ENCODE measurements around the gene ZNF816. TPM values are rescaled to one million over a fixed set of nuclear protein-coding genes. Genes with fewer than 3 reads are reported as not detected.
"Not testable (repeated sequence)": the region's sequence is repeated elsewhere in the genome, so short reads cannot be mapped to it uniquely, and the experiment has no call there.

Gene ZNF816
- total and polyA plus RNA-seq, 4 donors: 2.9 to 20.9 (median 7.0) TPM

- ATAC-seq (ENCODE audit: insufficient read depth, low FRiP score) (no peak), DNase-seq (no peak)
- Histone ChIP-seq H3K9me3 (ENCODE audit: control insufficient read depth in 4 of 4, insufficient read depth in 3 of 4, low read length in 3 of 4) (peaks cover 0 to 8% (median 0%) of the 10 kb centered on the region in 4 donors), H3K4me3 (no peak overlapping the region), H3K36me3 (ENCODE audit: control insufficient read depth in 4 of 4, insufficient read depth in 4 of 4, low read length in 4 of 4) (peaks cover 2 to 8% (median 5%) of the 10 kb centered on the region in 4 donors), H3K4me1 (ENCODE audit: control insufficient read depth in 5 of 5, insufficient read depth in 5 of 5, low read length in 5 of 5) (peaks cover 0 to 11% (median 0%) of the 10 kb centered on the region in 5 donors), H3K27me3 (ENCODE audit: control insufficient read depth in 3 of 3, insufficient read depth in 3 of 3, low read length in 2 of 3) (no peaks in the 10 kb centered on the region), H3K9ac (ENCODE audit: insufficient read depth in 1 of 2, low read length in 2 of 2) (no peak overlapping the region), H3K27ac (ENCODE audit: low read depth in 1 of 2, low read length in 1 of 2) (no peak overlapping the region)
- TF ChIP-seq CTCF (IDR thresholded peaks at IDR 0.05; ENCODE audit: control extremely low read depth, extremely low read depth): no peak
- whole genome bisulfite sequencing, 2 donors: 73 to 88% methylated on average over 16 of the region's 16 CpGs
Observed at GRCh38 chr19:52990759-52991418, 28.2 kb upstream of the ZNF816 start.

DNA sequence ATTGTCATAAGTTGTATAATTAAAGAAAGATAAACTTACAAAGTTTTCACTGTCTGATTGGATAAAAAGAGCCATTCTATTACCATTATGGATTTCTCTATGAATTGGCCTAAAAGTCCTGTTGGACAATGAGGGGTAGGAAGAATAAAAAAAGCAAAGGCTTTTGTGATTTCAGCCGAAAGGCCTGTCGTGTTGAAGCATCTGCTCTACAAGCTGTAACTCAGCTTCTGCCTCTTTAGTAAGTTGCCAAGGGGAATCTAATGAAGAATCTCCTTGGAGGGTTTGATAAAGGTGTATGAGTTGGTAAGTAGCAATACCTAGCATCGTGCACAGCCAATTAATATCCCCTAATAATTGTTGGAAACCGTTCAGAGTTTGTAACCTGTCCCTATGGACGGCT is 25.8 kb upstream of the ZNF816 start:
- ATAC-seq (ENCODE audit: insufficient read depth, low FRiP score) (no peak), DNase-seq (no peak)
- Histone ChIP-seq H3K36me3 (ENCODE audit: control insufficient read depth in 4 of 4, insufficient read depth in 4 of 4, low read length in 4 of 4) (peaks cover 3 to 15% (median 11%) of the 10 kb centered on the region in 4 donors), H3K27ac (ENCODE audit: low read depth in 1 of 2, low read length in 1 of 2) (no peak overlapping the region), H3K27me3 (ENCODE audit: control insufficient read depth in 3 of 3, insufficient read depth in 3 of 3, low read length in 2 of 3) (no peaks in the 10 kb centered on the region), H3K4me1 (ENCODE audit: control insufficient read depth in 5 of 5, insufficient read depth in 5 of 5, low read length in 5 of 5) (peaks cover 0 to 8% (median 0%) of the 10 kb centered on the region in 5 donors), H3K9me3 (ENCODE audit: control insufficient read depth in 4 of 4, insufficient read depth in 3 of 4, low read length in 3 of 4) (peaks cover 0 to 15% (median 4%) of the 10 kb centered on the region in 4 donors), H3K9ac (ENCODE audit: insufficient read depth in 1 of 2, low read length in 2 of 2) (no peak overlapping the region), H3K4me3 (no peak overlapping the region)
- WGBS, 2 donors: 91 to 93% methylated on average over 5 of the region's 5 CpGs
- no peak for TF ChIP-seq CTCF (IDR thresholded peaks at IDR 0.05; ENCODE audit: control extremely low read depth, extremely low read depth)

GRCh38 chr19:52987221-52987620 is 24.5 kb upstream of the ZNF816 start:
- Histone ChIP-seq H3K4me3 (no peak overlapping the region), H3K9me3 (ENCODE audit: control insufficient read depth in 4 of 4, insufficient read depth in 3 of 4, low read length in 3 of 4) (peaks cover 0 to 15% (median 4%) of the 10 kb centered on the region in 4 donors), H3K27me3 (ENCODE audit: control insufficient read depth in 3 of 3, insufficient read depth in 3 of 3, low read length in 2 of 3) (no peaks in the 10 kb centered on the region), H3K9ac (ENCODE audit: insufficient read depth in 1 of 2, low read length in 2 of 2) (no peak overlapping the region), H3K27ac (ENCODE audit: low read depth in 1 of 2, low read length in 1 of 2) (no peak overlapping the region), H3K36me3 (ENCODE audit: control insufficient read depth in 4 of 4, insufficient read depth in 4 of 4, low read length in 4 of 4) (peaks cover 3 to 15% (median 11%) of the 10 kb centered on the region in 4 donors), H3K4me1 (ENCODE audit: control insufficient read depth in 5 of 5, insufficient read depth in 5 of 5, low read length in 5 of 5) (peaks cover 0 to 4% (median 0%) of the 10 kb centered on the region in 5 donors)
- DNase-seq: no peak
- 92 to 94% methylated on average over 4 of the region's 4 CpGs for WGBS, 2 donors
- no peak for TF ChIP-seq CTCF (IDR thresholded peaks at IDR 0.05; ENCODE audit: control extremely low read depth, extremely low read depth)
- ATAC-seq (ENCODE audit: insufficient read depth, low FRiP score): no peak

GRCh38 chr19:52983167-52983566 is 20.5 kb upstream of the ZNF816 start:
- peaks cover 0 to 19% (median 4%) of the 10 kb centered on the region in 4 donors for H3K9me3 ChIP-seq (ENCODE audit: control insufficient read depth in 4 of 4, insufficient read depth in 3 of 4, low read length in 3 of 4)
- H3K27ac ChIP-seq (ENCODE audit: low read depth in 1 of 2, low read length in 1 of 2); H3K4me3 ChIP-seq; ATAC-seq (ENCODE audit: insufficient read depth, low FRiP score); H3K4me1 ChIP-seq (ENCODE audit: control insufficient read depth in 5 of 5, insufficient read depth in 5 of 5, low read length in 5 of 5); H3K27me3 ChIP-seq (ENCODE audit: control insufficient read depth in 3 of 3, insufficient read depth in 3 of 3, low read length in 2 of 3); DNase-seq; H3K9ac ChIP-seq (ENCODE audit: insufficient read depth in 1 of 2, low read length in 2 of 2): not testable (repeated sequence)
- peaks cover 7 to 15% (median 11%) of the 10 kb centered on the region in 4 donors for H3K36me3 ChIP-seq (ENCODE audit: control insufficient read depth in 4 of 4, insufficient read depth in 4 of 4, low read length in 4 of 4)
- 82 to 89% methylated on average over 3 of the region's 3 CpGs for WGBS, 2 donors

Data from lung (tissue), 12 donors.